GM12891 (cell line): Measurements from ENCODE around the gene KRT10.

ENCODE experiments used
- PAX5 ChIP-seq: IDR thresholded peaks from 2 replicates; pipeline ENCODE4 v1.6.1; 2011; ENCODE audit warnings: low read length, moderate library complexity, mild to moderate bottlenecking; ENCODE audit not compliant: insufficient read depth, severe bottlenecking
- POLR2A ChIP-seq: IDR thresholded peaks from 2 replicates; pipeline ENCODE4 v1.6.1; 2011; ENCODE audit warnings: low read depth, low read length, control low read depth
- POLR2AphosphoS5 ChIP-seq: IDR thresholded peaks from 2 replicates; pipeline ENCODE4 v1.6.1; 2011; ENCODE audit warnings: low read depth, low read length, control low read depth
- POU2F2 ChIP-seq: IDR thresholded peaks from 2 replicates; pipeline ENCODE4 v1.6.1; 2011; ENCODE audit warnings: low read depth, mild to moderate bottlenecking, control low read depth, low read length, moderate library complexity
- SPI1 ChIP-seq: IDR thresholded peaks from 2 replicates; pipeline ENCODE4 v1.6.1; 2011; ENCODE audit warnings: low read depth, low read length, control low read depth
- TAF1 ChIP-seq: IDR thresholded peaks from 2 replicates; pipeline ENCODE4 v1.6.1; 2011; ENCODE audit warnings: low read depth, low read length, control low read depth

GRCh38 chr17:40830085-40830776 is 7.8 kb upstream of the KRT10 start:
- TF ChIP-seq POLR2AphosphoS5 (no peak), POLR2A (no peak), POU2F2 (no peak), SPI1 (no peak), TAF1 (no peak), PAX5 (no peak)
